NCI-H2196 treated with DMSO at 0.1 percent for 48 hours (cell line): ENCODE data around the gene KAT2B.

ENCODE experiments used
- DNase-seq: peaks from one replicate; lab custom pipeline; 2025; ENCODE audit not compliant: unreplicated experiment; lab: John Stamatoyannopoulos, UW

Gene KAT2B

DNA sequence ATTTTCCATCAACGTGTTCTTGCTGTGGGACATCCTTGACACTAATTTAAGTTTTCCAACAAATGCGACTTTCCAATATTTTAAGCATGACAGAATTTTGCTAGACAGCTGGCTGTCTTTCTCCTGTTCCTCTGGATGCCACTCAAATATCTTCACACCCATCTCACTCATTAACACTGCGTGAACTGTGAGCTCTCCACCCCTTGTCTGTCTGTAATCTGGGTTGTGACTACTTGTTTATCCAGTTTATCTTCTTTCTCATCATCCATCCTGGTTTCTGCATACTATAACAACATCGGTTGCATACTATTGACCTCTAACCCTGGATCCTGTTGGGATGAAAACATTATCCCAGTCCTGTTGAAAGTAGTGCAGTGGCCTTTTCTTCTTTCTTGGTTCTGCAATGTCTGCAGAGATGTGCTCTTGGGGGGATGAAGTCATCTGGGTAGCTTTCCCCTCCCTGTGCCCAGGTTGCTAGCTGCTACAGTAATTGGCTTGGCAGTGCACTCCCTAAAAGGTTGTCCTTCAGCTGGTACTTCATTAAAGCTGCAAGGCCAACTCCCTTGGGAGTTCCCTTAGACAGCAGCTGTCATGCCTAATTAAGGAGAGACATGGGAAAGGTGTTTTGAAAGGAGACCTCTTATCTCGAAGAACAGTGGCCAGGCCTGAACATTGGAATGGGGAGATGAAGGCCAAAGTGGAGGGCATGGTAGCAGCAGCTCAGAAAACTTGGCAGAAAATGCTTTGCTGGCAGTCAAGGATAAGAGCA lies 24.7 kb downstream of the KAT2B start:
- no peak for DNase-seq

DNA sequence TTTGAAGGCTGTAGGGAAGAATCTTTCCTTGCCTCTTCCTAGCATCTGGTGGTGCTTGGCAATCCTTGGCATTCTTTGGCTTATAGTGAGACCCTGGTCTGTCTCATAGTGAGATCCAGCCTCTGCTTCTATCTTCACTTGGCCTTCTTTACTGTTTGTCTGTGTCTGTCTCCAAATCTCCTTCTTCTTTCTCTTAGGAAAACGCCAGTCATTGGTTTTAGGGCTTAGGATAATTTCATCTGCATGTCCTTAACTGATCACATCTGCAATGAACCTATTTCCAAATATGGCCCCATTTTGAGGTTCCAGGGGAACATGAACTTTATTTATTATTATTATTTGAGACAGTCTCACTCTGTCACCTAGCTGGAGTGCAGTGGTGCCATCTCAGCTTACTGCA lies 25.8 kb downstream of the KAT2B start:
- DNase-seq: no peak

DNA sequence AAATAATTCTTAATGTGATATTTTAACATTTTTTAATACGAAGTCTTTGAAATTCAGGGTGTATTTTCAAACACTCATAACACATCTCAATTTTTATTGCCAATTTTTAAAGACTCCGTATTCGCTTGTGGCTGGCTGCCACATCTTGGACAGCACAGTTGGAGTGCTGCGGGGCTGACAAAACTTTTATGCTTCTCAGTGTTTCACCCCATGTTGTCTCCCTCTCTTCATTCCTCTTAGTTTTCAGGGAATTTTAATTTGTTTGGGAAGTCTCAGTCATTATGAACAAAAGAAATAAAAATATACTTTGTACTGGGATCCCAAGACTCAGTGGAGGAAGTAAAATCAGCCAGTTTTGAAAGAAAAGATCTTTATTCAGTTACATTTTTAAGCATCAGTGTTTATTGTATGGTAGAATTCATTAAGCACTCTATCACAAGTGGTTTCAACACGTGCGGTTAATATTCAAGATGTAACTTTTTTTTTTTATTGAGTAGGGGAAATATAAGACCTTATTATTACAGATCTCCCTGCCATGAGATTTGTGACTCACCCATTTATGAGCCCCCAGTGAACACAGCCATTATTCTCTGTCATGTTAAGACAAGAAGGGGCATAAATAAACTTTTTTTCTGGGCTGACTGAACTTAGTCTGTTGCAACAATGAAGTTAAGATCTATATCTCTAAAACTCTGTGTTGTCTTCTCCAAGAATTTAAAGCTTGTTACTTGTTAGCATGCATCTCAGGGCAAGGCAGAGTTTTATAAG lies 26.8 kb downstream of the KAT2B start:
- DNase-seq: no peak

DNA sequence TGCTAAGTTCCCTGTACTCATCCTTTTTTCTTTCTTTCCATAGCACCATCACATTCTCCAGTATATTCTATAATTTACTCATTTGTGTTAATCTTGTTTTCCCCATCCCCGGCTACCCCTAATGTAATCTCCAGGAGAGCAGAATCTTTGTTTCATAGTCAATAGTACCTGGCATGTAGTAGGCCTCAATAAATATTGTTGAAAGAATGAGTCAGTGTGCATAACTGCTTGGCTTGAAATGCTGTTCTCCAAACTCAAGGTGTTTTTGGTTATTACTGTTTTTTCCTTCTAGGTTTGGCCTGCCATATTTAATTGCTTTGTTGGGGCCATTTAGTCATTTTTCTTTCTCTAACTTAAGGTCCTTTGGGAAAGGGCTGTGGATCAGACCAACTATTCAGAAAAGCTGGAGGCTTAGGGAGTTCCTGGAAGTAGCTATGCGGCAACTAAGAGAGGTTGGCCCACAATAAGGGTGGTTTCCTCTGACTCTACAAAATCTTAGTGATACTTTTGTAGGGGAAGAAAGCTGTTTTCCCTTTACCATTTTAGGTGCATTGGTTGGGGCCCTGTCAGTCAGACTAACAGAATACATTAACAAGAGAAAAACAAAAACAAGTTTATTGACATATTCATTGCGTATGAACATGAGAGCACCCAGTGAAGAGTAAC lies 28.4 kb downstream of the KAT2B start:
- no peak for DNase-seq

DNA sequence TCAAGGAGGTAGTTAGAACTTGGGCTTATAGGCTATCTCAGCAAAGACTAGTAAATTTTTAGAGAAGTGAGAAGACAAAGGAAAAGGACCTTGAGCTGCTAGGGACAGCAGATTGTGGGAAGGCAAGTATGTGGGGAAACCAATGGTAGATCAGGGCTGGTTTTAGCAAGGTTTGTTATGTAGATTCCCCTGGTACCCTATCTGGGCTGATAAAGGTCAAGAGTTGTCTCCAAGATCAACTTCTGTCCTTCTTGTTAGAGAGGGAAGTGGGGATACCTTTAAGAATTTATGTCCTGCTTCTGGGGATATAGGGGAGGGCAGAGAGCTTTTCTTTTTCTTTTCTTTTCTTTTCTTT lies 28.9 kb downstream of the KAT2B start:
- no peak for DNase-seq

DNA sequence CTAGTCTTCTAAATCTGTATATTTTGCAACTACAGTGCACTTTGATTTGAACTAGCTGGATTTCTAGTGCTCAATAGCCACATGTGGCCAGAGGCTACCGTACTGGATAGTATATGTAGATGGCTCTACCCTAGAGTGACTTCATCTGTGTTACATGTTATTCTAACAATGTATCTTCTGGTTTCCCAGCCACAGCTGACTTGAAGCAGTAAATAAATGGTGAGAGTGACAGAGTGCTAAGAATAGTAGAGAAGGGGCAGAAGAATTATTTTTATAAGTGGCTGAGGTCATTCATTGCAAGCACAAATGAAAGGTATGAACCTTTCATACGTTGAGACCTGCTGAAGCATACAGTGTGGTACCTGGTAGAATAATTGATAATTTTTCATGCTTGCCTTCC lies 30.9 kb downstream of the KAT2B start:
- DNase-seq: no peak

DNA sequence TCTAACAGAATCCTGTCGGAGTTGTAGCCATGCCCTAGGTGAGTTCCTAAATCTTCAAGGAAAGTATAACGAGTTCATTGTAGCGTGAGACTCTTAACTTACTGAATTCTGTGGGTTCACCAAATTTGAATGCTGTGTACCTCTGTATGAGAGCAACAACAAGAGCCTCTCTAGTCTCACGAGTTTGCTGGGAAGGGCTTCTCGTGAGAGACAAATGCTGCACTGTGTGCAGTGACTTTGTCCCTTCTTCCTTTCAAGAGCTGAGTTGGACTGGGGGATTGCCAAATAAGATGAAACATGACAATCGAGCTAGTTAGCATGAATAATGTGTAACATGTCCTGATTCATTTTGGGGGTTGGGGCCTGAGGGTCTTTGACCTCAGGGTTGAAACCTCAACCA lies 32.2 kb downstream of the KAT2B start:
- DNase-seq: no peak

DNA sequence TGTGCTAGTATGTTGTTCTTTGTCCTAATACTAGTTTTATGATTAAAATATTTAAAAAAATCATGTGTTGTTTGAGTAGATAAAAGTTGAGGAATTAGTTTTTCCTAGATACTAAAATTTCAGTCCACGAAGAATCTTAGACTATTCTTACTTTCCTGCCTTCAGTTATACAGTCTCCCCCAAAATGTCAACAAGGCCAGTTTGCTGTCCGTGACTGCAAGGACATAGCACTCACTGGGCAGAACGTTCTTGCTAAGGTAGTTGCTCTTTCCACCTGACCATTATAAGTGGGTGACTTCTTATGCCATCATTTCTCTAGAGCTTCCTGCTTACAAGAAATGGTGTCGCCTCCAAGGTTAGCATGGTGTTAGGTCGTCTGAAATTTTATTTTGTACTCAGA lies 32.8 kb downstream of the KAT2B start:
- DNase-seq: no peak

DNA sequence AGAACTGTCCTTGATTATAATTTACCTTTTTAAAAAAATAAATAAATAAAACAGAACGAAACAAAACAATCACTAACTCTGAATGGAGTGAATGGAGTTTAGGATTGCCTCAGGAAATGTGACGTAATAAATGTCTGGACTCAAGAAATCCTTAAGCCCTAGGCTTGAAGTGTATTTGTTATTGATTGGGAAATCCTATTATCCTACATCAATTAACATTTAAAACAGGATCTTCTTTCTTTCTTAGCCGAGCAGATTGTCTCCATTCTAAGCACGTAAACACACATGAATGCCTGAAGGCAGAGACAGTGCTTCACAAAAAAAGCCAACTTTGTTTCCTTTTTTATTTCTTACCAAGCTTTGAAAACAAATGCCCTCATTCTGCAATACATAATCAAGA lies 33.4 kb downstream of the KAT2B start:
- DNase-seq: no peak

DNA sequence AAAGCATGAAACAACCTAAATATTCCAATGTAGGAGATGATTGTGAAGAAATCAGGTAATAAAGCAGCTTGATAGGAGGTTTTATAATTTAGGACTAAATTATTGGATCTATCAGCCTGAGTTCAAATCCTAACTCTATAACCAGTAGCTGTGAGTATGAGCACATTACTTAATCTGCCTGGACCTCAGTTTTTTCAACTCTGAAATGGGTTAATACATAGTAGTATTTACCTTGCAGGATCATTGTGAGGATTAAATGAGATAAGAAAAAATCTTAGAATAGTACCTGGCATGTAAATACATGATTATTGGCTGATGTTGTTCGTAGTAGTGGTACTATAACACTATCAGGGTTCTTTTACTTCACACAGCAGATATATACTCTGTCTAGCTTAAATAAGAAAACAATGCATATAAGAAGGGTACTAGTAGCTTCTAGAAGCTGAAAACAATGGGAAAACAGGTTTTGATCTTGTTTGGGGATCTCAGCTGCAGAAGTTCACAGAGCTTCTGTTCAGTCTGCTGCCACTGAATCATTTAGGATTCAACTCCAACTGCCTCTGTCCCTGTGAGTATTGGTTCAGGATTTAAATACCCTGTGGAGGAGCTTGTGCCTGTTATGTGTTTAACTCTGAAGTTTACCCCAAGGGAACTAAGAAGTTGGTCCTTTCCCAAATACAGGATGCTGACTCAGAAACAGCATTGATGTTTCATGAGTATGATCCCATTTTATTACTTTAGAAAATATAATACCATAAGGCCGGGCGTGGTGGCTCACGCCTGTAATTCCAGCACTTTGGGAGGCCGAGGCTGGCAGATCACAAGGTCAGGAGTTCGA lies 34.2 kb downstream of the KAT2B start:
- DNase-seq: no peak

DNA sequence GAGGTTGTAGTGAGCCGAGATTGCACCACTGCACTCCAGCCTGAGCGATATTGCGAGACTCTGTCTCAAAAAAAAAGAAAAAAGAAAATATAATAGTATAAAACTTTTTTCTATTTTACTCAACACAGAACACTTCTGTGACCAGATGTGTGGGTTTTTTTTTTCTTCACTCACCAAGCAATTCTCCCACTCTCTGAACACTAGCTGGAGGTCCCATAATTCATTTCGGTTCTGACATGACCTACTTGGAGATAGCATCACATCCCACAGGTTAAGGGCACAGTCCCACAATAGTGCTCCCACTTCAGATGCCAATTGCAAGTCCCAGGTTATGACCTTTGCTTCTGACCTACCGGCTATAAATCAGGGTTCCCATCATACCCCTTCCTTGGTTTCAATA lies 35.0 kb downstream of the KAT2B start:
- no peak for DNase-seq

DNA sequence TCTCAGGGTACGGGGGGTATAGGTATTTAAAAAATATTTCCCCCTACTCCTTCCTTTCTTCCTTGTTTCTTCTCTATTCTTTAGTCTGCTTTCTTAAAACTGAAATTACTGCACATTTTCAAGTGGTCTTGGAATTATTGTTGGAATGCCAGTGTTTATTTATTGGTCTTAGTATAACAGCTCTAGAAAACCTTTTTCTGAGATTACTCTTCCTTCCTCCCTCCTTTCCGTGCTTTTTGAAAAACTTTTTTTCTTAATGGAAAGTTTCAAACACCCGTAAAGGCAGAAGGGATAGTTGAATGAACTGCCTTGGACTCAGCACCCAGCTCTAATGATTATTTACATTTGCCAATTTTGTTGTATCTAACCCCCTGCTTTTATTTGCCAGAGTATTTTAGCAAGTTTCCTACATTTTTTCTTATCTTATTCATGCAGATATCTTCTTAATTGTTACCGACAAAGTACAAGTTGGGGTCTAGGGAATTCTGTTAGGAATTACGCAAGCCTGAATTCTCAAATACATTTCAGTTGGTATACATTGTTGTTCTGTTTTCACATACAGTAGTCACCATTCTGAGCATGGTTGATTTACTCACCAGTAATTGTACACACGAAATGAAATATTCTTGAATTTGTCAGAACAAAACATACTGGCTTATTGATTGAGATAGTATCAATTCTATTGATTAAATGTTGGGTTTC lies 36.2 kb downstream of the KAT2B start:
- no peak for DNase-seq

DNA sequence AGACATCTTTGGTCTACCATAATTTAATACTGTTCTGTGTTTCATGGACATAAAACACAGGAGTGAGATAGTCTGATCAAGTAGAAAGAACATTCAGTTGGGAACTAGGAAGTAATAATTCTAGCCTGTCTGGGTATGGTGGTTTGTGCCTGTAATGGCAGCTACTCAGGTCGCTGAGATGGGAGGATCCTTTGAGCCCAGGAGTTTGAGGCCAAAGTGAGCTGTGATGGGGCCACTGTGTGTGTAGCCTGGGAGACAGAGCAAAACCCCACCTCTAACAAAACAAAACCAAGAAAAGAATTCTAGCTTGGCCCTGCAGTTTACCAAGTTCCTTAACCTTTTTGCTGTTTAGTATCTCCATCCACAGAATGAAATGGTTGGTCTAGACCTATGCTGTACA lies 36.8 kb downstream of the KAT2B start:
- no peak for DNase-seq

DNA sequence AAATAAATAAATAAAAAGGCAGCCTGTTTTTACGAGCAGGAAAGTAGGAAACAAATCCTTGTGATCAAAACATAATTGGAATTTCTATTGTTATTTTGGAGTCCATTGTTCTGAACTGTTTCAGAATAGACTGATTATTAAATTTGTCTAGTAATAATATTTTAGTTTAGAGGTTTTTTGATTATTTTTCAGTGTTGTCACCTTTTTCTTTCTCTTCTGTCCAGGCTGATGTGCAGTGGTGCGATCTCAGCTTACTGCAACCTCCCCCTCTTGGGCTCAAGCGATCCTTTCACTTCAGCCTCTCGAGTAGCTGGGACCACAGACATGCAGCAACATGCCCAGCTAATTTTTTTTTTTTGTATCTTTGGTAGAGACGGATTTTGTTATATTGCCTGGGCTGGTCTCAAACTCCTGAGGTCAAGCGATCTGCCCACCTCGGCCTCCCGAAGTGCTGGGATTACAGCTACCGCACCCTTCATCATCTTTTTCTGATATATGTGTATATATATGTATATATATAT lies 38.0 kb downstream of the KAT2B start:
- no peak for DNase-seq

DNA sequence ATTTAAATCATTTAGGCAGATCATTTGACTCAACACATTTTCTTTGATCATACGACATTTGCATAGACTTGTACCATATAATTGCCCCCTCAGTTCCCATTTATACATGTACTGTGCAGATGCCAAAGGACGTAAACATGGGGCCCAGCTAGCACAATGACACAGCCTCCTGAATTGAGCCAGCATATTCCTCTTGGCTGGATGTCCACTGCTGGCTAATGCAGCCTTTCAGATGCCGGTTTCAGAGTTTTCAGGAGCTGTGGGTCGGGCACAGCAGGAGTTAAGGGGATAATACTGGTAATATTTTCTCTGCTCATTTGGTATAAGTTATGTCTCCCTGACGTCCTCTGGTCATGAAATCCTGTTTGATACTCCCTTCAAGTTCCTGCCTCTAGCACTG lies 39.4 kb downstream of the KAT2B start:
- DNase-seq: no peak

DNA sequence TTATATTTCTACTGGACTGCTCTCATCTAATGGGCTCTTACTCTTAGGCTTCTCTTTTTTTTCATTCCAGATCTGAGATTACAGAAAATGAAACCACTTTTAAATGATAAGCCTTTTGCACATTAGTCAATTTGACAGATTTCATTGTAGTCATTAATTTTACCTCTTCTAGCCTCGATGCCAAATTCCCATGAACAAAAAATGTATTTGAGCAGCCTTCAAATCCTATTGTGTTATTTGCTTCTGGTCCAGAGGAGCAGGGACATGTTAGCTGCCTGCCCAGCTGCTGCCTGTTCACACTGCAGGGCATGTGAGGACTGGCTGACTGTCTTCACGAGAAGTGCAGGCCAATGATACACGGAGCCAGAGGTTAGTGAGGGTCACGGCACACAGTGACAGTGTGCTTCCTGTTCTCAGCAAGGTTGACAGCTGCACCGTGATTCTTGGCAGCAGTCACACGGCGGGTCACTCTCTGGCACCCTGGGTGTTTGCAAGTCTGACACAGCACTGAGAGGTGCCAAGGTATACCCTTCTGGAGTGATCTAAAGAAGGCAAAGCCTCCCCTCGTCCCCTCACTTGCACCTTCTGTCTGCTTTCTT lies 40.8 kb downstream of the KAT2B start:
- peak; percentile 10 for DNase-seq

DNA sequence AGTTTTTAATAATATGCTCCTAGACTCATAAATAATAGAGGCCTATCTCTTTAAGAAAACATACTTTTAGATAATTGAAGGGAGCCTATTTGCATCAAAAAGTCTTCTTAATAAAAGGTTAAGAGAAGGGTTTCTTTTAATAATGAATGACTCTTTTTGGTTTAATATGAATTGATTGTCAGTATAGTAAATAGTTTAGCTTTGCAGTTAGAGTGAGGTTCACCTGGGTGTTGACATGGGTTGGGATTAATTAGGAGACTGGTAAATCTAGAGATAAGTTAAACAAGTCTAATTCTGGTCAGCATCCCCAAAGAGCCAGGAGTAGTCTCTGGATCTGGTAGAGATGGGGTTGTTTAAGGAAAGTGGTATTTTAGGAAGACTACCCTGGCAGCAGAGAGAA lies 43.0 kb downstream of the KAT2B start:
- DNase-seq: no peak

DNA sequence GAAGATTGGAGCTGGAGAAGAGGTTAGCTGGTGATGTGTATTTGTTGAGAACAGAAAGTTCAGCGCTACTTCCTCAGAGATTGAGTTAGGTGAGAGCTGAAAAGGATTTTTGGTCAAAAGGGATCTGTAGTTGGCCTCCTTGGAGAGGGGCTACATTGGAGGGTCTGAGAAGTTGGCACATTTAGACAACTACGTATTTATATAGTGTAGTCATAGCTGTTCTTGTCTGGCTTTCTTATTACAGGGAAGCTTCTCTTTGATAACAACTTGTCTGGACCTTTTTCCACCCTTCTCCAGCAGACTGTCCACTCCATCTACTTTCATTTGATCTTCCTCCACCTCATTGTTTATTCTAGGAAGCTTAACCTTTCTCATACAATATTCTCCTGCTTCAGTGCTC lies 43.7 kb downstream of the KAT2B start:
- no peak for DNase-seq

DNA sequence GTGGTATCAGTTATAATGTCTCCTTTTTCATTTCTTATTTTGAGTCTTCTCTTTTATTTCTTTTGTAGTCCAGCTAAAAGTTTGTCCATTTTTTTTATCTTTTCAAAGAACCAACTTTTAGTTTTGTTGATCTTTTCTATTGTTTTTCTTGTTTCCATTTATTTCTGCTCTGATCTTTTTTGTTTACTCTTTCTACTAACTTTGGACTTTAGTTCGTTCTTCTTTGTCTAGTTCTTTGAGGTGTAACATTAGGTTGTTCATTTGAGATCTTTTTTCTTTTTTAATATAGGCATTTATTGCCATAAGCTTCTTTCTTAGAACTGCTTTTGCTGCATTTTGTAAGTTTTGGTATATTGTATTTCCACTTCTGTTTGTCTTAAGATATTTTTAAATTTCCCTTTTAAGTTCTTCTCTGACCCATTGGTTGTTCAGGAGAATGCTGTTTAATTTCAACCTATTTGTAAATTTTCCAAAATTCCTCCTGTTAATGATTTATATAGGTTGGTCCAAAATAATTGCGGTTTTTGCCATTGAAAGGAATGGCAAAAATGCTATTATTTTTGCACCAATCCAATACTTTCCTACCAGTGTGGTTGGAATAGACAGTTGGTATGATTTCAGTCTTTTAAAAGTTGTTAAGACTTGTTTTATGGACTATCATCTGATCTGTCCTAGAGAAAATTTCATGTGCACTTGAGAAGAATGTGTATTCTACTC lies 51.2 kb downstream of the KAT2B start:
- no peak for DNase-seq
